Measurements from ENCODE around the gene IRF8.

- no peak for TF ChIP-seq CTCF (IDR thresholded peaks at IDR 0.05)
- TF ChIP-seq ZFX (IDR thresholded peaks at IDR 0.05; ENCODE audit: borderline replicate concordance), result no peak
Measured at GRCh38 chr16:85919271-85920267, 20.6 kb downstream of the IRF8 start.
